Measurements from ENCODE around the gene ERBIN. TPM values are rescaled to one million over a fixed set of nuclear protein-coding genes. Genes with fewer than 3 reads are reported as not detected.
"Not testable (repeated sequence)": the region's sequence is repeated elsewhere in the genome, so short reads cannot be mapped to it uniquely, and the experiment has no call there.

The ERBIN gene
- total and polyA plus RNA-seq, 2 of the 13 experiments (the other 11 are each of a cell fraction or from before 2014, with no cell fraction given) = 14.4 to 41.7 TPM

DNA sequence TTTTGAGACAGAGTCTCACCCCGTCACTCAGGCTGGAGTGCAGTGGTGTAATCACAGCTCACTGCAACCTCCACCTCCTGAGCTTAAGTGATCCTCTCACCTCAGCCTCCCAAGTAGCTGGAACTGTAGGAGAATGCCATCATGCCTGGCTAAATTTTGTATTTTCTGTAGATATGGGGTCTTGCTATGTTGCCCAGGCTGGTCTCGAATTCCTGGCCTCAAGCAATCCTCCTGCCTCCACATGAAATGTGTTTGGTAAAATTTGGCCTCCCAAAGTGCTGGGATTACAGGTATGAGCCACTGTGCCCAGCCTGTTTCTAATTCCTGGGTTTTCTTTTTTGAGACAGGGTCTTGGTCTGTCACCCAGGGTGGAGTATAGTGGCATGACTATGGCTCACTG lies 34.4 kb upstream of the ERBIN start:
- 14% methylated on average over 2 of the region's 2 CpGs for WGBS (ENCODE audit: low lambda C conversion rate)
- in situ Hi-C loops (cut with HindIII; ENCODE audit: extremely low pct_ligation_motif_present, low pct_unique_long_range_greater_than_20kb); H3K4me1 ChIP-seq (ENCODE audit: insufficient read depth, low read length); H4K20me1 ChIP-seq (ENCODE audit: insufficient read depth, low read length); H3K4me2 ChIP-seq (ENCODE audit: low read depth, low read length); DNase-seq (ENCODE audit: low spot score); H3K9me3 ChIP-seq (ENCODE audit: low read length); CTCF ChIA-PET (ENCODE audit: low intra/inter-chr PET ratio, low total read pairs); intact Hi-C loops (cut with micrococcal nuclease; ENCODE audit: unreplicated experiment); H3K27ac ChIP-seq (ENCODE audit: extremely low read length, insufficient read depth, low read length); H3K4me3 ChIP-seq (replicated peaks in 1 of 3; ENCODE audit: insufficient read depth in 1 of 3, low read depth in 2 of 3, low read length in 3 of 3); ATAC-seq; H3K36me3 ChIP-seq (replicated peaks in 1 of 2; ENCODE audit: control insufficient read depth in 1 of 2, insufficient read depth in 2 of 2, low read length in 2 of 2); FAIRE-seq; H3K79me2 ChIP-seq (ENCODE audit: insufficient read depth, low read length); H3K9ac ChIP-seq (ENCODE audit: insufficient read depth, low read depth, low read length); H3K27me3 ChIP-seq (ENCODE audit: control insufficient read depth in 1 of 2, insufficient read depth in 2 of 2, low read length in 2 of 2); BruUV-seq (replicated peaks); POLR2A ChIA-PET; H2AFZ ChIP-seq (ENCODE audit: low read length): not testable (repeated sequence)
- 0 out of 2 replicates have a peak, but pooled peaks have one; percentile 34 for TF ChIP-seq ZNF121 (CRISPR knock-in tag; IDR thresholded peaks at IDR 0.05)

DNA sequence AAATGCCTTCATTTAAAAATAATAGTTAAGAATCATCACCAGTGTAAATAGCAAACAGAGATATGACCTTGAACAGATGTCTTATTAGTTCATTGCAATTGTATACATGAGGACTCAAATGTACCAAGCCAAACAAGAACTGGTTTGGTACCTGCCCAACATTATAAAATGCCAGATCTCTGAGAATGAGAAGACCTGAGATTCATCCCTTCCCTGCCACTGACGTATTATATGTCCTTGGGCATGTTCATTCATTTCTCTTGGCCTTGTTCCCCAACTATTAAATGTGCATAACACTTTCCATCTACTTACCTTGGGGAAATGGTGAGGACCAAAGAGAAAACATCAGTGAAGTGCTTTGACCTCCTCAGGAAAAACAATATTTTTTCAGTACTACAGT lies 33.6 kb upstream of the ERBIN start:
- H3K27me3 ChIP-seq (ENCODE audit: control insufficient read depth in 1 of 2, insufficient read depth in 2 of 2, low read length in 2 of 2) = peaks cover 0 to 6% of the 10 kb centered on the region in 2 experiments; a peak in 2 of 5 replicates
- no peak overlapping the region for H3K4me3 ChIP-seq (replicated peaks in 1 of 3; ENCODE audit: insufficient read depth in 1 of 3, low read depth in 2 of 3, low read length in 3 of 3)
- FAIRE-seq = no peak
- H3K36me3 ChIP-seq (replicated peaks in 1 of 2; ENCODE audit: control insufficient read depth in 1 of 2, insufficient read depth in 2 of 2, low read length in 2 of 2) = no peaks in the 10 kb centered on the region
- H3K79me2 ChIP-seq (ENCODE audit: insufficient read depth, low read length) = no peaks in the 10 kb centered on the region
- ATAC-seq = no peak
- no peaks in the 10 kb centered on the region for H4K20me1 ChIP-seq (ENCODE audit: insufficient read depth, low read length)
- H3K4me2 ChIP-seq (ENCODE audit: low read depth, low read length) = no peak overlapping the region
- H2AFZ ChIP-seq (ENCODE audit: low read length) = no peak overlapping the region
- ChIA-PET POLR2A (no interaction called here), CTCF (ENCODE audit: low intra/inter-chr PET ratio, low total read pairs) (no interaction called here)
- H3K9me3 ChIP-seq (ENCODE audit: low read length) = no peaks in the 10 kb centered on the region
- BruUV-seq (replicated peaks) = no TSS peak
- H3K9ac ChIP-seq (ENCODE audit: insufficient read depth, low read depth, low read length) = no peak overlapping the region
- WGBS (ENCODE audit: low lambda C conversion rate) = 8% methylated on average over 1 of the region's 1 CpG
- no peak overlapping the region for H3K27ac ChIP-seq (ENCODE audit: extremely low read length, insufficient read depth, low read length)
- in situ Hi-C loops (cut with HindIII; ENCODE audit: extremely low pct_ligation_motif_present, low pct_unique_long_range_greater_than_20kb) (no loop called here), intact Hi-C loops (cut with micrococcal nuclease; ENCODE audit: unreplicated experiment) (no loop called here)
- TF ChIP-seq, protein P1, sequence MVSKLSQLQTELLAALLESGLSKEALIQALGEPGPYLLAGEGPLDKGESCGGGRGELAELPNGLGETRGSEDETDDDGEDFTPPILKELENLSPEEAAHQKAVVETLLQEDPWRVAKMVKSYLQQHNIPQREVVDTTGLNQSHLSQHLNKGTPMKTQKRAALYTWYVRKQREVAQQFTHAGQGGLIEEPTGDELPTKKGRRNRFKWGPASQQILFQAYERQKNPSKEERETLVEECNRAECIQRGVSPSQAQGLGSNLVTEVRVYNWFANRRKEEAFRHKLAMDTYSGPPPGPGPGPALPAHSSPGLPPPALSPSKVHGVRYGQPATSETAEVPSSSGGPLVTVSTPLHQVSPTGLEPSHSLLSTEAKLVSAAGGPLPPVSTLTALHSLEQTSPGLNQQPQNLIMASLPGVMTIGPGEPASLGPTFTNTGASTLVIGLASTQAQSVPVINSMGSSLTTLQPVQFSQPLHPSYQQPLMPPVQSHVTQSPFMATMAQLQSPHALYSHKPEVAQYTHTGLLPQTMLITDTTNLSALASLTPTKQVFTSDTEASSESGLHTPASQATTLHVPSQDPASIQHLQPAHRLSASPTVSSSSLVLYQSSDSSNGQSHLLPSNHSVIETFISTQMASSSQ (IDR thresholded peaks at IDR 0.05; ENCODE audit: low read depth) = no peak
- TF ChIP-seq, protein P1 (CRISPR knock-in tag; IDR thresholded peaks at IDR 0.05; ENCODE audit: borderline replicate concordance) = no peak
- no peaks in the 10 kb centered on the region for H3K4me1 ChIP-seq (ENCODE audit: insufficient read depth, low read length)
- DNase-seq (ENCODE audit: low spot score) = no peak

All from HepG2 (cell line).